Osteoblast (primary cell): ENCODE results near the gene DACH1. TPM values are rescaled to one million over a fixed set of nuclear protein-coding genes. Genes with fewer than 3 reads are reported as not detected.

Source experiments
- DNase-seq: peaks from one replicate; pipeline ENCODE4 v3.0.0; 2011; ENCODE audit warnings: low spot score, mixed read lengths; ENCODE audit not compliant: insufficient read length; ENCODE audit errors: missing footprints
- H2AFZ ChIP-seq: 2 replicates; pipeline ENCODE4 v1.6.0; 2011; ENCODE audit warnings: mild to moderate bottlenecking, low read length
- H3K27ac ChIP-seq: 2 replicates; pipeline ENCODE4 v1.5.1; 2011; ENCODE audit warnings: mild to moderate bottlenecking, low read depth, low read length, moderate library complexity
- H3K27me3 ChIP-seq: 2 replicates; pipeline ENCODE4 v1.6.0; 2012; ENCODE audit warnings: mild to moderate bottlenecking, control low read depth, inconsistent platforms, low read length, moderate library complexity; ENCODE audit not compliant: insufficient read depth
- H3K36me3 ChIP-seq: 2 replicates; pipeline ENCODE4 v1.5.1; 2011; ENCODE audit warnings: mild to moderate bottlenecking, low read length, control low read depth, moderate library complexity; ENCODE audit not compliant: insufficient read depth
- H3K4me1 ChIP-seq: 2 replicates; pipeline ENCODE4 v1.5.1; 2011; ENCODE audit warnings: mild to moderate bottlenecking, low read length, control low read depth, moderate library complexity; ENCODE audit not compliant: insufficient read depth
- H3K4me2 ChIP-seq: 2 replicates; pipeline ENCODE4 v1.6.0; 2011; ENCODE audit warnings: mild to moderate bottlenecking, low read length; ENCODE audit not compliant: insufficient read depth
- H3K4me3 ChIP-seq: fragments of 200-600 bp; sonication (generic); 3 replicates; pipeline ENCODE4 v1.5.1; 2012; ENCODE audit warnings: mild to moderate bottlenecking, low read length, inconsistent platforms; ENCODE audit not compliant: insufficient read depth
- H3K79me2 ChIP-seq: 2 replicates; pipeline ENCODE4 v1.6.0; 2012; ENCODE audit warnings: mild to moderate bottlenecking, low read length, control low read depth, inconsistent platforms; ENCODE audit not compliant: insufficient read depth
- H3K9me3 ChIP-seq: 2 replicates; pipeline ENCODE4 v1.5.1; 2011; ENCODE audit warnings: low read depth, low read length, control low read depth
- H4K20me1 ChIP-seq: 2 replicates; pipeline ENCODE4 v1.6.0; 2012; ENCODE audit warnings: mild to moderate bottlenecking, low read length, control low read depth; ENCODE audit not compliant: insufficient read depth
- CTCF ChIP-seq: IDR thresholded peaks from 2 replicates; pipeline ENCODE4 v1.5.1; 2011; ENCODE audit warnings: mild to moderate bottlenecking, low read depth, low read length, moderate library complexity; ENCODE audit errors: extremely low read depth
- total RNA-seq: library from RNA; depleted of rRNA; stranded (reverse); fragments of >200 nt; gene quantifications from 2 replicates; pipeline ENCODE4 v1.2.3, GENCODE V29; 2012

DACH1 gene
- total RNA-seq, 1 donor, result not detected

- Histone ChIP-seq H3K4me1 (no peaks in the 10 kb centered on the region), H3K9me3 (no peaks in the 10 kb centered on the region), H3K4me3 (no peak overlapping the region), H4K20me1 (no peaks in the 10 kb centered on the region), H3K36me3 (no peaks in the 10 kb centered on the region), H3K27me3 (no peaks in the 10 kb centered on the region), H3K79me2 (no peaks in the 10 kb centered on the region), H3K4me2 (no peak overlapping the region), H3K27ac (no peak overlapping the region), H2AFZ (no peak overlapping the region)
- no peak for DNase-seq
- TF ChIP-seq CTCF, result no peak
Observed at GRCh38 chr13:71876648-71877255, 9.7 kb upstream of the DACH1 start.

- Histone ChIP-seq H3K9me3 (no peaks in the 10 kb centered on the region), H3K4me1 (no peaks in the 10 kb centered on the region), H4K20me1 (no peaks in the 10 kb centered on the region), H2AFZ (no peak overlapping the region), H3K27ac (no peak overlapping the region), H3K4me3 (no peak overlapping the region), H3K4me2 (no peak overlapping the region), H3K36me3 (no peaks in the 10 kb centered on the region), H3K27me3 (no peaks in the 10 kb centered on the region), H3K79me2 (no peaks in the 10 kb centered on the region)
- DNase-seq, result no peak
- no peak for TF ChIP-seq CTCF
Observed at GRCh38 chr13:71875823-71876222, 8.8 kb upstream of the DACH1 start.

DNA sequence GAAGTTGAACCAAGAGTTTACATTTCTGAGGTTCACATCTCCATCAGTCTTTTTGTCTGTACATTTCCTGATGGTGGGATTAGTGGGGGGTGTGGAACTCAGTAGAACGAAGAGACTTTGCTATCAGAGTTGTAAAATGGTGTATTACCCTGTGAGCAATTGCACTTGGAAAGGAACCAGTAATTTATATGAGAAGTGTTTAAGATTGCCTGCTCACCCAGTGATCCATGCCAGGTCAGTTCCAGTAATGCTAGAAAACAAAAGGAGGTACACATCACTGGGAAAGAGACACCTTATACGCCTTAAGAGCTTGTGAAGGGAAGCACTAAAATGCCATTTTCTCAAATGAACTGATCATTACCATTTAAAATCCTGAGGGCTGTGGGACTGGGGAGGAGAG lies 7.5 kb upstream of the DACH1 start:
- no peaks in the 10 kb centered on the region for H3K36me3 ChIP-seq
- no peaks in the 10 kb centered on the region for H3K79me2 ChIP-seq
- H2AFZ ChIP-seq, result no peak overlapping the region
- no peak overlapping the region for H3K4me3 ChIP-seq
- no peak overlapping the region for H3K4me2 ChIP-seq
- no peak for TF ChIP-seq CTCF
- no peaks in the 10 kb centered on the region for H4K20me1 ChIP-seq
- no peaks in the 10 kb centered on the region for H3K4me1 ChIP-seq
- DNase-seq, result no peak
- no peak overlapping the region for H3K27ac ChIP-seq
- H3K9me3 ChIP-seq, result no peaks in the 10 kb centered on the region
- H3K27me3 ChIP-seq, result no peaks in the 10 kb centered on the region

DNA sequence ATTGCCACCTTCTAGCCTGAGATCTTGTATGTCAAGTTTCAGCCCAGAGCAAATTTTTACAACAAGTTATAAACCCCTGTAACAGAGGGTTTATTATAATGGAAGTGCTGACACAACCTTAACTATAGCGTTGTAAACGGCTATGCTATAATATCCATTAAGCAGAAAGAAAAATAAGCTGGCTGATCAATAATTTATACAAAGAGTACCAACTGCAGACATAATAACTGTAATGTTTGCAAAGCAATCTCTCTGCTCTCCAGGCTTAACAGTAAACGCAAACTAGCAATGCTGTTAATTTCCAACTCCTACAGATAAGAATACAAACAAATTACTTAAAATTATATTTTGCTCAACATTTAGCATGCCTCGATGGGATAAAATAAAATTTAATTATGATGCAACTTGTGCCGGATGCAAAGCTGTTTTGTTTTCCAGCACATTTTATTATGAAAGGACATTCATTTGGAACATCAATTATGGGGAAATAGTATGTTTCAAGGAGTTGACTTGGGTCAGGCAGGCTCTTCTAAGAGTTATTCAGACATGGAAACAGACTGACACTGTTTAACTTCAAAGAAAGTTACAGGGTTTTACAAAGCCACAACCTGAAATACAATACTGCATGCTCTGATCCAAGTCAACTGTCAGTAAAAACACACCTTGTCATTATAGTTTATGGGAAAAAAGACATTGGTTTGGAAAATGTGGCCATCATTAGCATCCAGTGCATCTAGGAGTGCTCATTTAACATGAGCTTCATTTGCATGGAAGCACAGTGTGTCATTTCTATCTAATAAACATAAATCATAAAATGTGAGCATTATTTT lies 6.6 kb upstream of the DACH1 start:
- Histone ChIP-seq H3K4me3 (no peak overlapping the region), H4K20me1 (no peaks in the 10 kb centered on the region), H3K9me3 (no peaks in the 10 kb centered on the region), H3K4me2 (no peak overlapping the region), H3K27ac (no peak overlapping the region), H3K79me2 (no peaks in the 10 kb centered on the region), H3K4me1 (no peaks in the 10 kb centered on the region), H2AFZ (no peak overlapping the region), H3K36me3 (no peaks in the 10 kb centered on the region), H3K27me3 (no peaks in the 10 kb centered on the region)
- TF ChIP-seq CTCF, result no peak
- no peak for DNase-seq
